HCT116 (cell line): Measurements from ENCODE around the gene PPIL6. TPM values are rescaled to one million over a fixed set of nuclear protein-coding genes. Genes with fewer than 3 reads are reported as not detected.

Source experiments
- ATAC-seq: fragments of 200-7000 bp; cut with Tn5 transposase; 2 replicates; pipeline ENCODE4 v1.9.1; 2020; ENCODE audit warnings: mild to moderate bottlenecking, moderate library complexity
- BruUV-seq: library from RNA; stranded (reverse); fragments of 400-500 nt; replicated peaks from 2 replicates; lab custom pipeline; 2021; lab: Mats Ljungman, UMichigan
- CTCF ChIA-PET: fragments of 300-600 bp; sonication (Branson Sonifier 250); formaldehyde crosslinking; loops from one replicate; lab custom pipeline; 2021; ENCODE audit warnings: antibody characterized with exemption; lab: Charles Lee
- POLR2A ChIA-PET: fragments of 300-600, 350-600 bp; sonication (Branson Sonifier 250); formaldehyde crosslinking; loops from one replicate; lab custom pipeline; 2021; ENCODE audit warnings: antibody characterized with exemption; lab: Charles Lee
- RAD21 ChIA-PET, 2 experiments: fragments of 300-600 bp; sonication (Branson Sonifier 250); formaldehyde crosslinking; loops; one replicate each; lab custom pipeline; 2023; ENCODE audit warnings: low total read pairs in 2 of 2; ENCODE audit not compliant: uncharacterized antibody in 2 of 2, unreplicated experiment in 2 of 2, low non-redundant PET in 1 of 2; lab: Charles Lee
- DNase-seq: peaks from one replicate; pipeline ENCODE4 v3.0.0-alpha.2; 2010; ENCODE audit warnings: low read depth, low spot score
- H2AFZ ChIP-seq: fragments of 200-600 bp; shearing (Covaris generic), sonication (generic); 2 replicates; pipeline ENCODE4 v1.6.1; 2017; ENCODE audit warnings: low read depth, mixed run types, mixed read lengths, antibody characterized with exemption, low read length; ENCODE audit not compliant: poor library complexity, severe bottlenecking
- H3K27ac ChIP-seq: 2 replicates; pipeline ENCODE4 v1.5.1; 2012; ENCODE audit warnings: low read depth, low read length
- H3K27me3 ChIP-seq: fragments of 200-600 bp; sonication (generic); 2 replicates; pipeline ENCODE4 v1.6.1; 2016; ENCODE audit warnings: mixed run types, low read length, mixed read lengths; ENCODE audit not compliant: insufficient read depth
- H3K36me3 ChIP-seq, 2 experiments: fragments of 200-500 bp in 1 of 2; fragments of 200-600 bp in 1 of 2; sonication (Bioruptor generic) in 1 of 2; sonication (generic) in 1 of 2; 2 replicates each; pipeline versions ENCODE4 v1.5.1 to v1.6.1; 2014 to 2016; ENCODE audit warnings: low read length in 2 of 2, inconsistent platforms in 1 of 2, mixed read lengths in 1 of 2, mixed run types in 1 of 2; ENCODE audit not compliant: insufficient read depth in 2 of 2, control insufficient read depth in 1 of 2
- H3K4me1 ChIP-seq, 2 experiments: fragments of 200-600 bp in 1 of 2; sonication (generic) in 1 of 2; 2 replicates each; pipeline versions ENCODE4 v1.5.1 to v1.6.1; 2012 to 2017; ENCODE audit warnings: low read length in 2 of 2, inconsistent platforms in 1 of 2, mild to moderate bottlenecking in 1 of 2, mixed read lengths in 1 of 2, mixed run types in 1 of 2, moderate library complexity in 1 of 2; ENCODE audit not compliant: insufficient read depth in 2 of 2, control insufficient read depth in 1 of 2
- H3K4me2 ChIP-seq: fragments of 200-600 bp; sonication (generic); 2 replicates; pipeline ENCODE4 v1.6.1; 2017; ENCODE audit warnings: mixed run types, low read length, mixed read lengths
- H3K4me3 ChIP-seq, 2 experiments: fragments of 200-600 bp in 1 of 2; sonication (generic) in 1 of 2; replicated peaks in 1 of 2; 2 replicates each; pipeline ENCODE4 v1.5.1; 2011 to 2016; ENCODE audit warnings: low read length in 2 of 2, control low read depth in 1 of 2, low read depth in 1 of 2, mild to moderate bottlenecking in 1 of 2, mixed read lengths in 1 of 2, mixed run types in 1 of 2
- H3K79me2 ChIP-seq: fragments of 200-600 bp; sonication (generic); 2 replicates; pipeline ENCODE4 v1.6.1; 2017; ENCODE audit warnings: mild to moderate bottlenecking, mixed run types, low read length, moderate library complexity, mixed read lengths; ENCODE audit not compliant: insufficient read depth
- H3K9ac ChIP-seq: fragments of 200-600 bp; sonication (generic); 2 replicates; pipeline ENCODE4 v1.6.1; 2016; ENCODE audit warnings: low read length, mixed read lengths
- H3K9me2 ChIP-seq: fragments of 200-600 bp; sonication (generic), shearing (Covaris generic); 2 replicates; pipeline ENCODE4 v1.6.1; 2017; ENCODE audit warnings: mixed run types, mild to moderate bottlenecking, moderate library complexity; ENCODE audit not compliant: insufficient read depth
- H3K9me3 ChIP-seq, 2 experiments: fragments of 200-500 bp in 1 of 2; fragments of 200-600 bp in 1 of 2; sonication (Bioruptor generic) in 1 of 2; sonication (generic) in 1 of 2; 2 replicates each; pipeline ENCODE4 v1.6.1; 2014 to 2017; ENCODE audit warnings: low read length in 2 of 2, mixed read lengths in 2 of 2, inconsistent platforms in 1 of 2, low read depth in 1 of 2, mild to moderate bottlenecking in 1 of 2, mixed run types in 1 of 2, moderate library complexity in 1 of 2; ENCODE audit not compliant: control insufficient read depth in 1 of 2, insufficient read depth in 1 of 2
- H4K20me1 ChIP-seq: fragments of 200-600 bp; sonication (generic), shearing (Covaris generic); 2 replicates; pipeline ENCODE4 v1.6.1; 2017; ENCODE audit warnings: mixed run types, mild to moderate bottlenecking, moderate library complexity; ENCODE audit not compliant: insufficient read depth
- ATF3 ChIP-seq: IDR thresholded peaks from 2 replicates; pipeline ENCODE4 v1.6.1; 2012
- CBX3 ChIP-seq: IDR thresholded peaks from 2 replicates; pipeline ENCODE4 v1.6.1; 2012; ENCODE audit warnings: low read depth
- ELF1 ChIP-seq: IDR thresholded peaks from 2 replicates; pipeline ENCODE4 v1.6.1; 2012; ENCODE audit warnings: low read depth, borderline replicate concordance
- EZH2phosphoT487 ChIP-seq: fragments of 200-600 bp; IDR thresholded peaks from 2 replicates; pipeline ENCODE4 v1.6.1; 2018; ENCODE audit warnings: antibody characterized with exemption, borderline replicate concordance
- FOSL1 ChIP-seq: IDR thresholded peaks from 2 replicates; pipeline ENCODE4 v1.6.1; 2012; ENCODE audit warnings: low read depth
- POLR2A ChIP-seq: IDR thresholded peaks from 2 replicates; pipeline ENCODE4 v1.7.0; 2011; ENCODE audit warnings: borderline replicate concordance; ENCODE audit not compliant: insufficient read depth, insufficient read length; ENCODE audit errors: extremely low read depth
- POLR2AphosphoS5 ChIP-seq: IDR thresholded peaks from 2 replicates; pipeline ENCODE4 v1.6.1; 2011; ENCODE audit warnings: mild to moderate bottlenecking, low read depth, low read length, moderate library complexity
- RAD21 ChIP-seq: IDR thresholded peaks from 2 replicates; pipeline ENCODE4 v1.6.1; 2012; ENCODE audit warnings: low read depth, mild to moderate bottlenecking
- REST ChIP-seq: IDR thresholded peaks from 2 replicates; pipeline ENCODE4 v1.6.1; 2012; ENCODE audit warnings: low read depth
- SIN3A ChIP-seq: IDR thresholded peaks from 2 replicates; pipeline ENCODE4 v1.6.1; 2012; ENCODE audit warnings: low read depth
- TCF7L2 ChIP-seq: IDR thresholded peaks from 2 replicates; pipeline ENCODE4 v1.7.0; 2011; ENCODE audit warnings: borderline replicate concordance, inconsistent platforms; ENCODE audit not compliant: insufficient read depth, insufficient read length; ENCODE audit errors: extremely low read depth
- intact Hi-C: fragments of 100-400 bp; cut with micrococcal nuclease; formaldehyde crosslinking; loops from 2 replicates; pipeline ENCODE4 v1.10.0; 2022
- total RNA-seq: library from RNA; stranded (reverse); gene quantifications from one replicate; pipeline ENCODE4 v1.2.1, GENCODE V29; 2021; ENCODE audit not compliant: unreplicated experiment

PPIL6 gene
- total RNA-seq, 1 experiment from 2014 or later = 3.3 TPM

DNA sequence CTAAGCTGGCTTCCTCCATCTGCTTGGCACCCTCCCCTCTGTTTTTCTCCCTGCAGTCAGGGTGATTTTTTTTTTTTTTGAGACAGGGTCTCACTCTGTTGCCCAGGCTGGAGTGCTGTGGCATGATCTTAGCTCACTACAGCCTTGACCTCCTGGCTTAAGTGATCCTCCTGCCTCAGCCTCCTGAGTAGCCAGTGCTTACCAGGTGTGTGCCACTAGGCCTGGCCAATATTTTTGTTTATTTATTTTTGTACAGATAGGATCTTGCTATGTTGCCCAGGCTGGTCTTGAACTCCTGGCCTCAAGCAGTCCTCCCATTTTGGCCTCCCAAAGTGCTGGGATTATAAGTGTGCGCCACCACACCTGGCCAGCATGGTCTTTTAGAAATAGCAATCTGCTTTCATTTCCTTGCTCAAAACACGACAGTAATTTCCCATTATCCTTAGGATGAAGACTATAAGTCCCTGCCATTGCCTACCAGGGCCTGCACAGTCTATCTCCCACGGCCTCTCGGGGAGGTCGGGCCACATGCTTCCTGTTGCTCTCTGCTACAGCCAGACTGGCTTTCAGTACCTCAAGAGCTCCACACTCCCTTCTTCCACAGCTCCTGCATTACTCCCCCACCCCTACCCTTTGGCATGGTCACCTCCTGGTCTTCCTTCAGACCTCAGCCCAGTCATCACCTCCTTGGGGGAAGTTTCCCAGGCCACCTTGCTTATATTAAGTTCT, 47.1 kb downstream of the PPIL6 start (continued):
- TF ChIP-seq REST = no peak
- TF ChIP-seq, all 23 proteins: peak for 0

- ATAC-seq (no peak), DNase-seq (no peak)
- no TSS peak for BruUV-seq
- Histone ChIP-seq H3K79me2 (no peaks in the 10 kb centered on the region), H3K9ac (no peak overlapping the region), H3K36me3 (no peaks in the 10 kb centered on the region), H4K20me1 (no peaks in the 10 kb centered on the region), H3K9me3 (no peaks in the 10 kb centered on the region), H3K27ac (no peak overlapping the region), H3K9me2 (no peaks in the 10 kb centered on the region)
- CTCF ChIA-PET = no interaction called here
- intact Hi-C loops = loop anchor here (10.0 kb wide), 1 partner anchor 495 kb away; no protein-coding TSS in a partner anchor
- TF ChIP-seq ATF3 = no peak
- no peak for TF ChIP-seq TCF7L2
- TF ChIP-seq CBX3 = no peak
- TF ChIP-seq POLR2A = no peak
- TF ChIP-seq FOSL1 = no peak
- no peak for TF ChIP-seq ELF1
- no peak for TF ChIP-seq SIN3A
- TF ChIP-seq RAD21 = no peak
- TF ChIP-seq POLR2AphosphoS5 = no peak
- no peak for TF ChIP-seq EZH2phosphoT487
- TF ChIP-seq, all 23 proteins: peak for 0
- no peak overlapping the region for H2AFZ ChIP-seq
- H3K27me3 ChIP-seq = no peaks in the 10 kb centered on the region
- no peak overlapping the region for H3K4me3 ChIP-seq
- ChIA-PET POLR2A (no interaction called here), RAD21 (no interaction called here)
- H3K4me2 ChIP-seq = no peak overlapping the region
- H3K4me1 ChIP-seq = peaks cover 0 to 16% of the 10 kb centered on the region in 2 experiments; a peak in 3 of 4 replicates
Observed at GRCh38 chr6:109389650-109390274, 50.7 kb downstream of the PPIL6 start.
